OCI-LY1 (cell line): ENCODE results near the gene FOXQ1.

Experiments used
- EZH2 ChIP-seq: fragments of 200-600 bp; sonication (generic), shearing (Covaris generic); IDR thresholded peaks from 2 replicates; pipeline ENCODE4 v1.8.0; 2017; ENCODE audit warnings: borderline replicate concordance, mixed run types, mild to moderate bottlenecking, antibody characterized with exemption, low read length, moderate library complexity, mixed read lengths
- TF ChIP-seq, protein P1 (sequence below): fragments of 200-600 bp; sonication (generic), shearing (Covaris generic); IDR thresholded peaks from 2 replicates; pipeline ENCODE4 v1.5.1; 2017; ENCODE audit warnings: mild to moderate bottlenecking, antibody characterized with exemption, low read length, moderate library complexity, mixed read lengths

DNA sequence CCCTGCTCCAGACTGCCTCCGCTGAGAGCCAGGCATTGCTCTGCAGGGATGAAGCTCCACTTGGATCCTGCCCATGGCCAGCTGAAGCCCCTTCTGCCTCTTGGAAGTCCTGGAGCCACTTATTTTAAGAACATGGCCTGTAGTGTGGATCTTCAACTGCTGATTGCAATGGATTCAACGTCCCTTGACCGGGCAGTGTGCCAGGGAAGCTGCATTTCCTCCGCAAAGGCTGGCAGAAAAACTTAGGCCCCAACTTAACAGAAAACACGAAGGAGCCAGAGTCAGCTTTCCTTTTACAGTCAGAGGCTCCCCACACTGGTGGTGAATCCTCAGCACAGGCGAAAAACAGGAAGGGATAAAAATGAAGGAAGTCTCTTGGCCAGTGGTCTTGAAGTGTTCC, 26.3 kb upstream of the FOXQ1 start:
- no peak for TF ChIP-seq EZH2
- TF ChIP-seq, protein P1, sequence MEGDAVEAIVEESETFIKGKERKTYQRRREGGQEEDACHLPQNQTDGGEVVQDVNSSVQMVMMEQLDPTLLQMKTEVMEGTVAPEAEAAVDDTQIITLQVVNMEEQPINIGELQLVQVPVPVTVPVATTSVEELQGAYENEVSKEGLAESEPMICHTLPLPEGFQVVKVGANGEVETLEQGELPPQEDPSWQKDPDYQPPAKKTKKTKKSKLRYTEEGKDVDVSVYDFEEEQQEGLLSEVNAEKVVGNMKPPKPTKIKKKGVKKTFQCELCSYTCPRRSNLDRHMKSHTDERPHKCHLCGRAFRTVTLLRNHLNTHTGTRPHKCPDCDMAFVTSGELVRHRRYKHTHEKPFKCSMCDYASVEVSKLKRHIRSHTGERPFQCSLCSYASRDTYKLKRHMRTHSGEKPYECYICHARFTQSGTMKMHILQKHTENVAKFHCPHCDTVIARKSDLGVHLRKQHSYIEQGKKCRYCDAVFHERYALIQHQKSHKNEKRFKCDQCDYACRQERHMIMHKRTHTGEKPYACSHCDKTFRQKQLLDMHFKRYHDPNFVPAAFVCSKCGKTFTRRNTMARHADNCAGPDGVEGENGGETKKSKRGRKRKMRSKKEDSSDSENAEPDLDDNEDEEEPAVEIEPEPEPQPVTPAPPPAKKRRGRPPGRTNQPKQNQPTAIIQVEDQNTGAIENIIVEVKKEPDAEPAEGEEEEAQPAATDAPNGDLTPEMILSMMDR, result no peak
